Measurements from ENCODE around the gene PYDC2.

DNA sequence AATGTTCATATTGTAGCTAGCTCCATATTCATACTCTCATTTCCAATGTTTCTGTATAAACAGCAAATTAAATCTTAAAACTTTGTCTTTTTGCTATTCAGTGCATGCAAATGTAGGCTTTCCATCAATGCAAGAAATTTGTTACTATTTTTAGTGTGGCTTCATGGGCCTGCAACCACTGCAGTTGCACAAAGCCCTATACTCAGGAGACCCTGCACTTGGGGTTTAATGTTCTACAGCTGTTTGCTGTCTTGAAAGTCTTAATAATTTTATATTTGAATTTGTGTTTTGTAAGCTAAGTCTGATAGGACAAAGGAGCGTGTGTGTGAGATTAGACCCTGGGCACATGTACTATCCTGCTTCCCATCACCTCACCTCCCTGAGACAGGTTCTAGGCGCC is 9.6 kb downstream of the PYDC2 start:
- TF ChIP-seq POLR2A (IDR thresholded peaks at IDR 0.05; ENCODE audit: low read depth, low read length) (no peak), POLR2AphosphoS5 (IDR thresholded peaks at IDR 0.05; ENCODE audit: low read depth, low read length) (no peak), TAF1 (IDR thresholded peaks at IDR 0.05; ENCODE audit: borderline replicate concordance, low read depth, low read length) (no peak)
